ENCODE results near the gene CT47C1.

DNA sequence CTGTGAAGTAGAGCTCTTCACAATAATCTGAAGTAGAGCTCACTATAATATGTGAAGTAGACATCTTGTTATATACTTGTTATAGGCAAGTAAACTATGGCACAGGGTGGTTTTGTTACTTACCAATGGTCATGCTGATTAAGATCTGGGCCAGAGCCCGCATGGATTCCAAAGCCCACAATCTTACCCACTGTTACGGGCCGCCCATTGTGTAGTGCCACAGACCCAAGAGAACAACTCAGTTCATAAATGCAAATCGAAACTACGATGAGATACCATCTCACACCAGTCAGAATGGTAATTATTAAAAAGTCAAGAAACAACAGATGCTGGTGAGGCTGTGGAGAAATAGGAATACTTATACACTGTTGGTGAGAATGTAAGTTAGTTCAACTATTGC lies 46.9 kb upstream of the CT47C1 start:
- TF ChIP-seq, protein P1, sequence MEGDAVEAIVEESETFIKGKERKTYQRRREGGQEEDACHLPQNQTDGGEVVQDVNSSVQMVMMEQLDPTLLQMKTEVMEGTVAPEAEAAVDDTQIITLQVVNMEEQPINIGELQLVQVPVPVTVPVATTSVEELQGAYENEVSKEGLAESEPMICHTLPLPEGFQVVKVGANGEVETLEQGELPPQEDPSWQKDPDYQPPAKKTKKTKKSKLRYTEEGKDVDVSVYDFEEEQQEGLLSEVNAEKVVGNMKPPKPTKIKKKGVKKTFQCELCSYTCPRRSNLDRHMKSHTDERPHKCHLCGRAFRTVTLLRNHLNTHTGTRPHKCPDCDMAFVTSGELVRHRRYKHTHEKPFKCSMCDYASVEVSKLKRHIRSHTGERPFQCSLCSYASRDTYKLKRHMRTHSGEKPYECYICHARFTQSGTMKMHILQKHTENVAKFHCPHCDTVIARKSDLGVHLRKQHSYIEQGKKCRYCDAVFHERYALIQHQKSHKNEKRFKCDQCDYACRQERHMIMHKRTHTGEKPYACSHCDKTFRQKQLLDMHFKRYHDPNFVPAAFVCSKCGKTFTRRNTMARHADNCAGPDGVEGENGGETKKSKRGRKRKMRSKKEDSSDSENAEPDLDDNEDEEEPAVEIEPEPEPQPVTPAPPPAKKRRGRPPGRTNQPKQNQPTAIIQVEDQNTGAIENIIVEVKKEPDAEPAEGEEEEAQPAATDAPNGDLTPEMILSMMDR (IDR thresholded peaks at IDR 0.05): no peak
- TF ChIP-seq MAFK (IDR thresholded peaks at IDR 0.05; ENCODE audit: partially characterized antibody) (no peak), POLR2A (IDR thresholded peaks at IDR 0.05; ENCODE audit: low read length) (no peak), MAZ (IDR thresholded peaks at IDR 0.05; ENCODE audit: borderline replicate concordance, low read depth, low read length) (no peak), ZNF302 (CRISPR knock-in tag; IDR thresholded peaks at IDR 0.05) (no peak), EHMT2 (IDR thresholded peaks at IDR 0.05; ENCODE audit: low read depth) (no peak)
- TF ChIP-seq, protein P2, sequence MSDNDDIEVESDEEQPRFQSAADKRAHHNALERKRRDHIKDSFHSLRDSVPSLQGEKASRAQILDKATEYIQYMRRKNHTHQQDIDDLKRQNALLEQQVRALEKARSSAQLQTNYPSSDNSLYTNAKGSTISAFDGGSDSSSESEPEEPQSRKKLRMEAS (IDR thresholded peaks at IDR 0.05): no peak
- TF ChIP-seq, protein P3, sequence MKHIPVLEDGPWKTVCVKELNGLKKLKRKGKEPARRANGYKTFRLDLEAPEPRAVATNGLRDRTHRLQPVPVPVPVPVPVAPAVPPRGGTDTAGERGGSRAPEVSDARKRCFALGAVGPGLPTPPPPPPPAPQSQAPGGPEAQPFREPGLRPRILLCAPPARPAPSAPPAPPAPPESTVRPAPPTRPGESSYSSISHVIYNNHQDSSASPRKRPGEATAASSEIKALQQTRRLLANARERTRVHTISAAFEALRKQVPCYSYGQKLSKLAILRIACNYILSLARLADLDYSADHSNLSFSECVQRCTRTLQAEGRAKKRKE (CRISPR knock-in tag; IDR thresholded peaks at IDR 0.05; ENCODE audit: low read depth): no peak
- TF ChIP-seq, protein P4, sequence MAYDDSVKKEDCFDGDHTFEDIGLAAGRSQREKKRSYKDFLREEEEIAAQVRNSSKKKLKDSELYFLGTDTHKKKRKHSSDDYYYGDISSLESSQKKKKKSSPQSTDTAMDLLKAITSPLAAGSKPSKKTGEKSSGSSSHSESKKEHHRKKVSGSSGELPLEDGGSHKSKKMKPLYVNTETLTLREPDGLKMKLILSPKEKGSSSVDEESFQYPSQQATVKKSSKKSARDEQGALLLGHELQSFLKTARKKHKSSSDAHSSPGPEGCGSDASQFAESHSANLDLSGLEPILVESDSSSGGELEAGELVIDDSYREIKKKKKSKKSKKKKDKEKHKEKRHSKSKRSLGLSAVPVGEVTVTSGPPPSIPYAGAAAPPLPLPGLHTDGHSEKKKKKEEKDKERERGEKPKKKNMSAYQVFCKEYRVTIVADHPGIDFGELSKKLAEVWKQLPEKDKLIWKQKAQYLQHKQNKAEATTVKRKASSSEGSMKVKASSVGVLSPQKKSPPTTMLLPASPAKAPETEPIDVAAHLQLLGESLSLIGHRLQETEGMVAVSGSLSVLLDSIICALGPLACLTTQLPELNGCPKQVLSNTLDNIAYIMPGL (CRISPR knock-in tag; IDR thresholded peaks at IDR 0.05; ENCODE audit: borderline replicate concordance): no peak

Data from A549 (cell line).